GM12892 (cell line): Measurements from ENCODE around the gene IVD.

Source experiments
- POLR2A ChIP-seq: IDR thresholded peaks from 2 replicates; pipeline ENCODE4 v1.6.1; 2011; ENCODE audit warnings: low read depth, low read length, control low read depth
- POLR2AphosphoS5 ChIP-seq: IDR thresholded peaks from 2 replicates; pipeline ENCODE4 v1.6.1; 2011; ENCODE audit warnings: low read depth, low read length, control low read depth
- TAF1 ChIP-seq: IDR thresholded peaks from 2 replicates; pipeline ENCODE4 v1.6.1; 2011; ENCODE audit warnings: low read depth, mild to moderate bottlenecking, control low read depth, low read length, borderline replicate concordance

DNA sequence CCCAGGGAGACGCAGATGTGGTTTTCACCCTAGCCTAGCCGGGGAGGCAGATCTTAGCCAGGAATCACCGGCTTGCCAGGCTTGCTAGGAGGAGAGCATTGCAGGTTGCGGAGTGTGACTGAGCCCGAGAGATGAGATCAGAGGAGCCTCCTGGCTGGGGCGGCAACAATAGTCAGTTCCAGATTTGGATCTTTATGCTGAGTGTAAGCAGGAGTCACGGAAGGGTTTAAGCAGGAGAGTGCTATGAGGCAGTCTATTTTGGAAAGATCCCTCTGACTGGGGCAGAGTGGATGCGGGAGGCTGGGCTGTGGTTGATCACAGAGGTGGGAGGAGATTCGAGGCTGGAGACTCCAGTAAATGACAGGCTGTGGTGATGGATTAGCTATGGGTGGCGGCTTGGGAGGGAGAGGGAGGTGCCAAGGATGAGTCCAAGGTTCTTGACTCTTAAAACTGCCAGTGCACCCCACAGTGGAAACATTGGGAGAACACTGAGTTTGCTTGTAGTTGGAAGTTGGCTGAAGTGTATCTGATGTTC, 24.7 kb downstream of the IVD start:
- TF ChIP-seq POLR2A (no peak), POLR2AphosphoS5 (no peak), TAF1 (no peak)
